Myocyte (in vitro differentiated cells): ENCODE measurements around the gene FN3KRP. TPM values are rescaled to one million over a fixed set of nuclear protein-coding genes. Genes with fewer than 3 reads are reported as not detected.
"Not testable (repeated sequence)": the region's sequence is repeated elsewhere in the genome, so short reads cannot be mapped to it uniquely, and the experiment has no call there.

ENCODE experiments used
- DNase-seq: peaks from one replicate; pipeline ENCODE4 v3.0.0-alpha.2; 2012; ENCODE audit warnings: low read depth
- total RNA-seq: library from RNA; depleted of rRNA; stranded (reverse); fragments of >200 nt; gene quantifications from 2 replicates; pipeline ENCODE4 v1.2.3, GENCODE V29; 2014

The FN3KRP gene
- total RNA-seq, 1 donor from 2014 or later: 17.8 TPM

GRCh38 chr17:82743344-82744219, 27.1 kb downstream of the FN3KRP start:
- DNase-seq: no peak

- DNase-seq: not testable (repeated sequence)
Observed at GRCh38 chr17:82744736-82745135, 28.2 kb downstream of the FN3KRP start.

GRCh38 chr17:82745524-82745923, 29.0 kb downstream of the FN3KRP start:
- no peak for DNase-seq

- DNase-seq: no peak
Observed at GRCh38 chr17:82748756-82749155, 32.2 kb downstream of the FN3KRP start.

GRCh38 chr17:82750241-82750908, 33.9 kb downstream of the FN3KRP start:
- no peak for DNase-seq

GRCh38 chr17:82751171-82751570, 34.7 kb downstream of the FN3KRP start:
- DNase-seq: no peak

GRCh38 chr17:82751571-82752370, 35.3 kb downstream of the FN3KRP start, which contains the start of gene TBCD:
Gene TBCD, plus strand, starts transcription at chr17:82752065. Its CDS starts 129 bp downstream, at chr17:82752194.
- peak; percentile 89 for DNase-seq

- DNase-seq: peak; percentile 53
Observed at GRCh38 chr17:82752371-82753200, 36.1 kb downstream of the FN3KRP start.

- no peak for DNase-seq
Observed at GRCh38 chr17:82753201-82753464, 36.6 kb downstream of the FN3KRP start.

GRCh38 chr17:82754297-82755208, 38.0 kb downstream of the FN3KRP start:
- peak; percentile 64 for DNase-seq

- DNase-seq: no peak
Observed at GRCh38 chr17:82756166-82756565, 39.7 kb downstream of the FN3KRP start.

GRCh38 chr17:82765371-82765770, 48.9 kb downstream of the FN3KRP start:
- no peak for DNase-seq

GRCh38 chr17:82767041-82767754, 50.7 kb downstream of the FN3KRP start:
- DNase-seq: peak; percentile 50

GRCh38 chr17:82769041-82769440, 52.5 kb downstream of the FN3KRP start:
- DNase-seq: no peak

GRCh38 chr17:82772026-82772425, 55.5 kb downstream of the FN3KRP start:
- no peak for DNase-seq

GRCh38 chr17:82774456-82774855, 58.0 kb downstream of the FN3KRP start:
- DNase-seq: not testable (repeated sequence)

- DNase-seq: peak; percentile 29
Observed at GRCh38 chr17:82775001-82775823, 58.7 kb downstream of the FN3KRP start.

GRCh38 chr17:82776454-82776853, 59.9 kb downstream of the FN3KRP start:
- DNase-seq: no peak
